H1 (cell line): ENCODE results near the gene THAP4. TPM values are rescaled to one million over a fixed set of nuclear protein-coding genes. Genes with fewer than 3 reads are reported as not detected.

ENCODE experiments used
- CTBP2 ChIP-seq: IDR thresholded peaks from 2 replicates; pipeline ENCODE4 v1.7.0; 2011; ENCODE audit warnings: borderline replicate concordance, mild to moderate bottlenecking, moderate library complexity, mixed read lengths, low read length; ENCODE audit not compliant: insufficient read depth, insufficient read length
- FOSL1 ChIP-seq: IDR thresholded peaks from 2 replicates; pipeline ENCODE4 v1.6.1; 2011; ENCODE audit warnings: mild to moderate bottlenecking, low read depth, low read length, moderate library complexity; ENCODE audit not compliant: insufficient read depth
- SIRT6 ChIP-seq: IDR thresholded peaks from one replicate; pipeline ENCODE4 v1.7.1; 2012; ENCODE audit warnings: low read length, inconsistent platforms
- SIX5 ChIP-seq: IDR thresholded peaks from 2 replicates; pipeline ENCODE4 v1.6.1; 2011; ENCODE audit warnings: mild to moderate bottlenecking, low read depth, low read length
- SP1 ChIP-seq: IDR thresholded peaks from 2 replicates; pipeline ENCODE4 v1.6.1; 2011; ENCODE audit warnings: low read depth, low read length
- polyA plus RNA-seq, 7 experiments: library from polyadenylated mRNA; depleted of rRNA in 3 of 7; stranded (reverse) in 5 of 7; unstranded in 2 of 7; fragments of >200 nt in 5 of 7; fragments of 200-250 nt in 2 of 7; gene quantifications; 1 replicate in 5 of 7; 2 replicates in 1 of 7; 4 replicates in 1 of 7; pipeline versions ENCODE4 v1.2.1 to v1.2.3, GENCODE V29; 2011 to 2013; ENCODE audit warnings: missing spikeins in 2 of 7, mixed read lengths in 2 of 7
- total RNA-seq: library from RNA; stranded (reverse); fragmentation: NEBNext Ultra II Directional; extraction: Animal tissue kit (Norgen Biotek cat#: 25700); gene quantifications from 2 replicates; pipeline ENCODE4 v1.2.1, GENCODE V29; 2021

THAP4 gene
- total and polyA plus RNA-seq, 2 of the 8 experiments (the other 6 are each of a cell fraction or from before 2014, with no cell fraction given), result 78.9 to 83.6 TPM

GRCh38 chr2:241597561-241597960 is 39.4 kb downstream of the THAP4 start (continued):
- TF ChIP-seq SIX5 (no peak), CTBP2 (no peak), FOSL1 (no peak), SP1 (no peak), SIRT6 (no peak)
